NCI-H128 (cell line): Measurements from ENCODE around the gene ADGRA3.
"Not testable (repeated sequence)": the region's sequence is repeated elsewhere in the genome, so short reads cannot be mapped to it uniquely, and the experiment has no call there.

Experiments used
- DNase-seq: peaks from one replicate; lab custom pipeline; 2025; ENCODE audit not compliant: unreplicated experiment; lab: John Stamatoyannopoulos, UW

Gene ADGRA3

DNA sequence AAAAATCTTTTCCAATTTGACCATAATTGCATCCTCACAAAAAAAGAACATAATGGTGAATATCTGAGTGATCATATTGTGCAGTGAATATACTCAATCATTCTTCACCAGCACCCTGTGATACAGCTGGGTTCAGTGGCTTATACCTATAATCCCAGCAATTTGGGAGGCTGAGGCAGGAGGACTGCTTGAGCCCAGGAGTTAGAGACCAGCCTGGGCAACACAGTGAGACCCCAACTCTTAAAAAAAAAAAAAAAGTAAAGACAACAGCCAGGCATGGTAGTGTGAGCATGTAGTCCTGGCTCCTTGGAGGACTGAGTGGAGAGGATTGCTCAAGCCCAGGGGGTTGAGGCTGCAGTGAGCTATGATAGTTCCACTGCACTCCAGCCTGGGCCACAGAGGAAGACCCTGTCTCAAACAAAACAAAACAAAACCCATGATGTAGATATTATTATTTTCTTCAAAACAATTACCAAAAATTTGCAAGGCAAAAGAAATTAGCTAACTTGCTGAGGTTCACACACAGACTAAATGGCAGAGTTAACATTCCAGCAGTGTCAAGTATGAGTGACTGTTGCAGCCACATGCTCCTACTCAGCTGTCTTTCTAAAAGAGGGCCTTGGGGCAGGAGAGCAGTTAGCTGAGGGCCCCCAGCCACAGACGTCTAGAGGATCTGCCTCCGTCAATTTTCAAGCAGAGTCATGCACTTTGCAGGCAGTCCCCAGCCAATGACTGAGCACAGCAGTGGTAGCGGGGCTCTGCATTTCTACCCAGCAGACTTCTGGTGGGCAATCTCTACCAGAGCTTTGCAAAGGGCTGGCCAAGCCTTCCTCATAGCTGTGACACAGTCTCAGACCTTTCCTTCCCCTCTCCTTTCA is 33.4 kb downstream of the ADGRA3 start:
- DNase-seq = no peak

DNA sequence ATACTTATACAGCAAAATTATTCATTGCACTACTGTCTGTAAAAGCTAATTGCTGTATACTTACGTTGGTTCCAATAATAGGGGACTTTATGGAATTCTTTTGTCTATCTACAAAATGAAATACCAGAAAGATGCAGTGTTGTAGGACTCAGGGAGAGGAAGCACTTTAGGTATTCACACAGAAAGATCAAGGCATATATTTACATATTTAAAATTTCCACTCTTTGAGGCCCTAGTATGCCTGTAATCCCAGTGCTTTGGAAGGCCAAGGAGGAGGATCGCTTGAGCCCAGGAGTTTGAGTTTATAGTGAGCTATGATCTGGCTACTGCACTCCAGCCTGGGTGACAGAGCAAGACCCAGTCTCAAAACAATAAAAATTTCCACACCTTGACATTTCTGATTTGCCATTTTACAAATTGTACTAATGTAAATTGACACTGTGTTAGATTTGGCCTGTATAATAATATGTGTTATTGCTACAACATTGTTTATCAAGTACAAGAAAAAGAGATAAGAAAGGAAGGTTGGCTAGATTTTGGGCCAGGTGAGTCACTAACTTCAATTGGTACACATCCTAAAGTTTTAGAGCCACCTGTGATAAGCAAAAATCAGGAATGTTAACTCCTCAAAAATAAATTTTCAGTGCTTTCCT is 35.1 kb downstream of the ADGRA3 start:
- DNase-seq = no peak

DNA sequence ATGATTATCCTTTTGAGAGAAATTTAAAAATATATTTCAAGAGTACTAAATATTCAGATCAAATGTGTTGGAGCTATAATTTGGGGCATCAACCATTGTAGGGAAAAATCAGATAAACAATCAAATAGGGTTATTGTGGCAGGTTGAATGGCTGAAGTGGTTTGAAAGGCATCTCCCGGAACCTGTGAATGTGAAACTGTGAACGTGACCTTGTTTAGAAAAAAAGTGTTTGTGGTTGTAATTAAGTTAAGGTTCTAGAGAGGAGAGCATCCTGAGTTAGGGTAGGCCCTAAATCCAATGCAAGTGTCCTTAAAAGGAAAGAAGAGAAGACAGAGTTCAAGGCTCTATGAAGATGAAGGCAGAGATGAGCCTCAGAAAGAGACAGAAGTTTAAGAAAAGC is 37.4 kb downstream of the ADGRA3 start:
- DNase-seq = no peak

DNA sequence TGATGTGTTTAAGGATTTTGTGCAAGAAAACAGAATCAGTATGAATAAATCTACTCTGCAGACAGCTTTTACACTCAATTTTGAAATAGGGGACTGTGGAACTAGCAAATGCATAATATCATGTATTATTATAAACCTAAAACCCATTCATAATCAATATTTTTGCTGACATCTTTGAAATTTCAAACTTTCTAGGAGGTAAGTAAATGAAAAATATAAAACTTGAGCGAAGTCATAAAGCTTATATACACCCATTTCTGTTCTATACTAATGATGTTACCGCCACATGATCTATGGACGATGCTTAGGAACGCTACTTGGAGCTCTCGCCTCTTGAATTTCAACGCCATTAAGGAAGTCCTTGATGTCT is 38.1 kb downstream of the ADGRA3 start:
- no peak for DNase-seq

DNA sequence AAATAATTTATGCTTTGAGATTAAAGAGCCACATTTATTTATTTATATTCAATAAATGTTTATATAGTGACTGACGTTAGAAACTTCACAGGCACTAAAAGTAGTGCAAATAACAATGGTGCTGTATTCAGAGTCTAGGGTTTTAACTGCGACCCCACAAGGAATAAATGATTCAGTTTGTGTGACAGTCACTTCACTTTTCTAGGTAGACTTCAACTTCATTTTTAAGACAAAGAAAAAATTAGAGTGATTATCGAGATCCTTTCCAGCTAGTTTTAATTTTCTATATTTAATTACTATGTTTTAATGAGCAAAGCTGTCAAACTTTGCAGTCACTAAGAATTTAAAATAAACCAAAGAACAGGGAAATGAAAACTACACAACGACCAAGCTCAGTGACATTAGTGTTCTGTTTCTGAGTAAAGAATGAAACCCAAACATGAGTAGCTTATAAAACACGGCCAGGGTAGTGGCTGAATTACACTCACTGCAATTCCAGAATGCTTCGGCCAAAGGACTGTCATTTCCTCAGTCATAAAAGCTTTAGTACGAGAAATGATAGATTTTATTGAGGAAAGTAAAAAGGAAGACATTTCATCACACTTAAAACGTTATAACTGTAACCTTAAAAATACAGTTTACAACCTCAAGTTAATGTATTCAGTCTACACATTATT is 38.6 kb downstream of the ADGRA3 start:
- DNase-seq = no peak

DNA sequence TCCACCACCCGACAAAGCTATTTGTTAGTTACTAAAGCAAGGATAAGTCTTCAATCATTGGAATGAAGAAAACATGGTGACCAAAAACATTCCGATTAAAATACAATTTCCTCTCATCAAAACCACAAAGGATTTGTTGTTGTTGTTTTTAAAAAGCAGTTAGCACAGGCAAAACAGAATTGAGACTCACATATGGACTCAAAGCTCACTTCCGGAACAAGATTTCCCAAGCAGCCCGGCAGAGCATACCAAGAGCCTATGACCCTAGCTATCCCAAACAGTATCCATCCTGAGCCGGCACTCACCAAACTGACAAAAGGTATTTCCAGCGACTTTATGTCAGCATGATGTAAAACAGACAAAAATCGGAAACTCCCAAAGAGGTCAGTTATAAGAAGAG is 39.9 kb downstream of the ADGRA3 start:
- no peak for DNase-seq

DNA sequence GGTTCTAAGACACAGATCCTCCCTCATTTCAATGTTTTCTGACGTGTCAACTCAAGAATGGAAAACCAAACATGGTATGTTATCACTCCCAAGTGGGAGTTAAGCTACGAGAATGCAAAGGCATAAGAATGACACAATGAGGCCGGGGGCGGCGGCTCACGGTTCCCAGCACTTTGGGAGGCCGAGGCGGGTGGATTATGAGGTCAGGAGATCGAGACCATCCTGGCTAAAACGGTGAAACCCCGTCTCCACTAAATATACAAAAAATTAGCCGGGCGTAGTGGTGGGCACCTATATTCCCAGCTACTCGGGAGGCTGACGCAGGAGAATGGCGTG is 40.6 kb downstream of the ADGRA3 start:
- DNase-seq = not testable (repeated sequence)

DNA sequence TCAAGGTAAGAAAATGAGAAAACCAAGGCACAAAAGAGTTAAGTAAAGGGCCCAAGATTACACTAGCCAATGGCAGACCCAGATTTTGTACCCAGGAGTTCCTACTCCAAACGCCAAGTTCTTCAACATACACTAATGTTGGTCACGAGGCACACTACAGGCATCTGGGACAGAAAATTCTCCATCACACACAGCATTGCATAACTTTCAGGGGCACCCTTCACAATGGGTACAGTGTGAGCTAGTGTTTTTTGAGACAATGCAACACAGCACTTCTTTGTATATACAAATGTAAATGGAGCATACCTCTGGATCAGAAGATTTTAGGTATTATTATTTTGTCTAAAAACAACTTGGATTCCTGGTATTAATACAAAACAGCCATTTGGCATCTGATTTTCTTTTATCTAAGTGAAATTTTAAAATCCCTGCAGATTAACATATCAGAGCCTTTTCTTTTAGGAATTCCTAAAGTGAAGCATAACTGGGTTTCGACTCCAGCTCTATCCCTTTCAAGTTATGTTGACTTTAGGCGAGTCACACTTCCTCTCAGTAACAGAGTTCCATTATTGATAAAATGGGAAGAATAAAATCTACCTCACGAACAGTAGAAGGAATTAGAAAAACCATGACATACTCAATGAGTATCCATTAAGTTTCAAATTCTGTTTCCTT is 41.1 kb downstream of the ADGRA3 start:
- no peak for DNase-seq

DNA sequence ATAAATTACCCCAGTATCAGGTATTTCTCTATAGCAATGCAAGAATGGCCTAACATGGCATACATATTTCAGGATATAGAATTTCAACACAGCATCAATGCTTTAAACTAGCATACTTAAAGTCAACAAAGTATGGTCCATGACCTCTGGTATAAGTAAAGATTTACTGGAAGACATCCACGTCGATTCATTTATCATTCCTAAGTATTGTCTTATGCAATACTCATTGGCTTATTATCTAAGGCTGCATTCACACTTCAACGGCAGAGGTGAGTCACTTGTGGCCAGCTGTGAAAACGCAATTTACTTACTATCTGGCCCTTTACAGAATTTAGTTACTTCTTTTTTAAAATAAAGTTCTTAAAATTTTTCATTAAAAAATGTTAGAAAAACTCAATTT is 42.6 kb downstream of the ADGRA3 start:
- no peak for DNase-seq

DNA sequence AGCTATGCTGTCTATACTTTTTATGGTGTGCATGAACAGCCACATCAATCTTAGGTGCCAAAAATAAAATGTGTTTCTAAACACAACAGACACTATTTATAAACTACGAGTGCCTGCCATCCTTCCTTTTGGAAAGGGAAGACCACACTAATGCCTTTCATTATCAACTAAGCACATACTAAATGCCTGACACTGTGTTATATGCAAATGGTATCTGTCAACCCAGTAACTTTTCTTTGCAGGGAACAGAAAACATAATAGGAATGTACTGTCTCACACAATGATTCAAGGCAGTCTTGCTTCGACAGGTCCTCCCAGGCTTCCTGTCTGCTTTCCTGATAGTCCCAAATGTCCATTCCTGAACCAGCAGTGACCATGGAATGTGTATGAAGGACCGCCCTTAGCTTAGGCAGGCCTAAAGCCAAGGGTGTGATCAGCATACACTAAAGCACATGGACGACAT is 43.8 kb downstream of the ADGRA3 start:
- DNase-seq = no peak

DNA sequence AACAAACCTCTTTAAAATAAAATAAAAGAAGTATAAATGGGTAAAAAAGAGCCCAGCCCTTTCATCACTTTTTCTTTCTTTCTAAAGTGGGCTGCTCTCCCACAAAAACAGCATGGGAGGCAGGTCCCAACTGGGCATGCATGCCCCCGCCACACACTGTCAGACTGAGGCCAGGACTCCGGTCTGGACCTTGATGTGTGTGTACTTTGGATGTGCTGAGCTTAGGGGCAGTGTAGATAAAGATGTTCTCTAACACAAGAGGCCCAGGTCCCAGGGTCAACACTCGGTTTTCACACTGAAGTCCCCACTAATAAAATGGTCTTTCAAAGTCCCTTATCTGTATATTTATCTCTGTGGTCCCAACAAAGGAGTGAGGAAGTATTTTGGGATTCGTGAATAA is 44.4 kb downstream of the ADGRA3 start:
- no peak for DNase-seq

DNA sequence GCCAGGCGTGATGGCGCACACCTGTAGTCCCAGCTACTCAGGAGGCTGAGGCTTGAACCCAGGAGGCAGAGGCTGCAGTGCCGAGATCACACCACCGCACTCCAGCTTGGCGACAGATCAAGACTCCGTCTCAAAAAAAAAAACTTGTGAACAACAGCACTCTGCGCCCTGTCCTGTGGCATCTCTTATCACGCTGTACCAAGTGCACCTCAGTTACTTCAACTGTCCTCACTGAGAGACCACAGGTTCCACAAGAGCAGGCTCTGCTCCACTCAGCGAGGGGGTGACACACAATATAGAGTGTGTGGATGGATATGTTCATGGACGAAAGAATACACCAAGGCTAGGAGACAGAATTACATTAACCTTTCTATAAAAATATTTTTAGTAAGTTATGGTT is 49.3 kb downstream of the ADGRA3 start:
- DNase-seq = no peak

DNA sequence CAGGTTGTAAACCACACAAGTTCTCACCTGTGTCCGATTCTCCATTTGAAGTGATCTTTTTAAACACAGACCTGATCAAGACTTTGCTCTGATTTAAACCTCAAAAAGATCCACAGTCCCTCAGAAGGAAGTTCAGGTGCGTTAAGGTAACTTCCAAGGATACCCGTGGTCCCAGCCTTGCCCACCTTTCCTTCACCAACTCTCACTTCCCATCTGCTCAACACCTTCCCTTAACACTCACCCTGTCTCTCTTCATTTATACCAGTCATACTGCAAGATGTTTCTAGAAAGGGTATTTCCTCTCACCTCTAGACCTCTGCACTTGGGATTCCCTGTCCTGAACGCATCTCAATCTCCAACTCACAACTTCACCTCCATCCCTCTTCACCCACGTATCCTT is 49.9 kb downstream of the ADGRA3 start:
- no peak for DNase-seq

DNA sequence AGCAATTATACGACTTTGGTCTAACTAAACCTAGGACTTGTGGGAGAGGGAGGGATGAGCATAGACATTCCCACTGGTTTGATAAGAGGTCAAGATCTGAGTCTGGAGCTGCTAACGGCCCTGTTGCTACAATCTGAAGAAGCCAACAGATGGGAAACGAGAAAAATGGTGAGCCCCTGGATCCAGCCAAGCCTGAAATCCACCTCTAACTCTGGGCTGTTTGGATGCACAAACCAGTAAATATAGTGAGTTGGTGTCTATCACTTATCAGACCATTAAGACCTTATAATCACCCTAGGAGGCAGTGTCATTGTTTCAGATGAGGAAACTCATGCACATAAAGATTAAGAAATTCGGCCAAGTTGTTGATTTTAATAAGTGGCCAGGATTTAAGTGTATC is 50.5 kb downstream of the ADGRA3 start:
- no peak for DNase-seq

DNA sequence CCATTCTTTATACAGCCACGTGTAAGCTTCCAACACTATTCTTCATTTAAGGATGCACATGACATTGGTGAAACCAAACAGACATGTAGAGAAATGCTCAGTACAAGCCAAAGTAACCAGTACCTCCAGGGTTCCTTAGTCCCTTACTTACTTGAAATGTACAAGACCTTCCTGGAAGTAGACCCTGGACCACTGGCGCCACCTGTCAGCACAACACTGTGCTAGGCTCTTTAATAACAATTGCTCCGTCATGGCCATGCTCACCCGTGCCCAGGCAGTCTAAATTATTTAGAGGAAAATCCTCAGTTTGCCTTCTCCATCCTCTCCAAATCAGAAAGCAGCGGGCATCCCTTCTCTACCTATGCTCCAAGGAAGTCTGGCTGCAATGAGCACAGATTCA is 52.7 kb downstream of the ADGRA3 start:
- DNase-seq = no peak

DNA sequence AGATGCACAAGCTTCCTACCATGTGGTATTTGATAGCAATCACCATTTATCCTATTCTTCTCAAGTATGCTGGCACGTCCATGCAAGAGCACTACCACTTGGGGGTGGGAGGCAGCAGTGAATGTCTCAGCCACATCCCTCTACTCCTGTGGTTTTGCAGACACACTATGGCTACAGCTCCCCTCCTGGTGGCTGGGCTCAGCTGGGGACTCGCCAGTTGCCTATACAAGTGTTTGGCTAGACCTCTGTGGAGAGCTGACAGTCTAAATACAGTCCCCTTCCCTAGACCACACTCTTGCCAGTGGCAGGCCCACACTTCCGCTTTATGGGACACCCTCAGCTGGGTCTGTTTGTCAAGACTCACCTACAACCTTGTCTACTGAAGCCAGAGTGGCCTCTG is 53.2 kb downstream of the ADGRA3 start:
- no peak for DNase-seq

DNA sequence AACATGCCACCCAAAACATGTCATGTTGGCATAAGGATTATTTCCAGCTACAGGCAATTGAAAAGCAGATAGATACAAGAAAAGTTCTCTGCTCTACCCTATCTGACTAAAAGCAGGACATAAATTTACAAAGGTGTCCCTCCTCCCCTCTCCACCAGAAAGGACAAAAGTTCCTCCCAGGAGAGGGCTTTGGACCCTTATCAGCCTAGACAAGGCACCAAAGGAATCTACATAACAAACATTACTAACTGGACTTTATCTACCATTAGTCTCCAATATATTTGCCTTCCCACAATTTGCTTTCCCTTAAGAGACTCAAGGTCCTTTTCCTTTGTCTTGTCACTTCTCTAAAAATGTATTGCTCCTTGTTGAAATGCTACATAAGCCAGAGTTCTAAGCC is 55.6 kb downstream of the ADGRA3 start:
- DNase-seq = no peak

DNA sequence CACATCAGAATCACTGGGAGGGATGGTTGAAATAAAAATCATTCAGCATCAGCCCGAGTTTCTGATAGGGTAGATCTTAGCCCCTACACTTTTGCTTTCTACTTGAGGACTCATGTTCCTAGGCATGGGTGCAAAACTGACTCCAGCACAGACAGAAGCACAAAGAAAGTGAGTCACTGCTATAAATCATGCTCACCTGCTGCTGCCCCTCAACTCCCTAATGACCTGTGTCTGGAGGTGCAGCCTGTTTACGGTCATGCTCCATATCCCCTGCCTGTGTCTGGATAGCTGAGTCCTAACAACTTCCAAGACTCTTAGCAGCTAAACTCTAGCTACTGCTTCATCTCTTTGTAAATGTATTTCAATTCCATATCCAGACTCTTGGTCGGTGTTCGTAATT is 57.8 kb downstream of the ADGRA3 start:
- no peak for DNase-seq

DNA sequence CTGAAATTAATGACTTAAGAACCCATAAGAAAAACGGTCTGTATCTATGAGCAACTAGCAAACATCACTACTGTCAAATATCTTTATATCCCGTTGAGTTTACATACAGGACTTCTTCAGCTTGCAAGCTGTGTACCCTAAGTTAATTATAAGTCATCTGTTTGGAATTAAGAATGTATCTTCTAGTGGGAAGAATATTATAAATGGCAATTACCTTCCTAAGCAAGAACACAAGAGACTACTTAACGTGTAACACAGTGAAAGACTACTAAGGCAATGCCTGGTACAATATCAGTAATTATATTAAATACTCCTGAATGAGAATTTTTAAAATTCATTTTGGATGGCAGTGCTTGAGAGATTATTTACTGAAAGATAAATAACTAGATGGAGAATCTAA is 58.5 kb downstream of the ADGRA3 start:
- DNase-seq = no peak

DNA sequence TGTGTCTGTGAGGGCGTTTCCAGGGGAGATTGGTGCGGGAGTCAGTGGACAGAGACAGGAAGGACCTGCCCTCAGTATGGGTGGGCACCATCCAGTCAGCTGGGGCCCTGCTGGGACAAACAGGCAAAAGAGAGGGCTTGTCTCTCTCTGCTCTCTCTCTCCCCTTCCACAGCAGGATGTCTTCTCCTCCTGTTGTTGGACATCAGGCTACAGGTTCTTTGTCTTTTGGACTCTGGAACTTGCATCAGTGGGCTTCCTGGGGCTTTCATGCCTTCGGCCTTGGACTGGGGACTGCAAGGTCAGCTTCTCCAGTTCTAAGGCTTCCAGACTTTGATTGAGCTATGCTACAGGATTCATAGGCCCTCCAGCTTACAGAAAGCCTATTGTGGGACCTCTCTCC is 59.6 kb downstream of the ADGRA3 start:
- DNase-seq = no peak

DNA sequence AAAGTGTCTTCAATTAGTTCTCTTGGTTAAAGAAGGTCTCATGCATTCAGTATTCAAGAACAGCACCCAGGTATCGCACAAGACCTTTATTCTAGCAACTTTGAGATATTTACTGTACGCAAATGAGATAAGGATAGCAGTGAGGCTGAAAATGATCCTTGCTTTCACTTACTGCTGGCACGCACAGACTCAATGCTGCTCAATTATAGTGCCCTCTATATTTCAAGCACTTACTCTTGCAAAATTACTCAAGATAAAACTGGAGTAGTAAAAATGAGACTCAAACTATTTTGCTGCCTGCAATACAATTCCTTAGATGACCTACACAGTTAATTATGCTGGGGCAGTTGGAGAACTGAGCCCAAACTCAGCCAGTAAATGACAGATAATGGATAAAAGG is 60.9 kb downstream of the ADGRA3 start:
- DNase-seq = no peak
